Smooth muscle cell (in vitro differentiated cells): Measurements from ENCODE around the gene SHC2. TPM values are rescaled to one million over a fixed set of nuclear protein-coding genes. Genes with fewer than 3 reads are reported as not detected.

Experiments used
- DNase-seq: peaks from one replicate; lab custom pipeline; 2025; ENCODE audit not compliant: unreplicated experiment; lab: John Stamatoyannopoulos, UW
- H2AFZ ChIP-seq: fragments of 200-600 bp; sonication (generic); 2 replicates; pipeline ENCODE4 v1.6.0; 2016; ENCODE audit warnings: antibody characterized with exemption, low read depth, mild to moderate bottlenecking
- H3F3A ChIP-seq: fragments of 200-600 bp; sonication (generic); 2 replicates; pipeline ENCODE4 v1.6.0; 2017; ENCODE audit warnings: antibody characterized with exemption, low read depth
- H3K27ac ChIP-seq: fragments of 200-600 bp; sonication (generic); 2 replicates; pipeline ENCODE4 v1.5.1; 2016; ENCODE audit warnings: low read depth, mild to moderate bottlenecking
- H3K27me3 ChIP-seq: fragments of 200-600 bp; sonication (generic); 2 replicates; pipeline ENCODE4 v1.6.1; 2016; ENCODE audit warnings: low read depth, mild to moderate bottlenecking
- H3K36me3 ChIP-seq: fragments of 200-600 bp; sonication (generic); 2 replicates; pipeline ENCODE4 v1.5.1; 2016; ENCODE audit warnings: low read depth
- H3K4me1 ChIP-seq: fragments of 200-600 bp; sonication (generic); 2 replicates; pipeline ENCODE4 v1.5.1; 2016; ENCODE audit warnings: low read depth
- H3K4me2 ChIP-seq: fragments of 200-600 bp; sonication (generic); 2 replicates; pipeline ENCODE4 v1.6.0; 2016; ENCODE audit warnings: mild to moderate bottlenecking
- H3K4me3 ChIP-seq: fragments of 200-600 bp; sonication (generic); 2 replicates; pipeline ENCODE4 v1.5.1; 2016; ENCODE audit warnings: mild to moderate bottlenecking
- H3K79me2 ChIP-seq: fragments of 200-600 bp; sonication (generic); 2 replicates; pipeline ENCODE4 v1.6.0; 2016; ENCODE audit warnings: low read depth, mild to moderate bottlenecking
- H3K9ac ChIP-seq: fragments of 200-600 bp; sonication (generic); 2 replicates; pipeline ENCODE4 v1.6.0; 2016; ENCODE audit warnings: low read depth
- H3K9me3 ChIP-seq: fragments of 200-600 bp; sonication (generic); replicated peaks from 2 replicates; pipeline ENCODE4 v1.5.1; 2016; ENCODE audit warnings: low read depth
- H4K20me1 ChIP-seq: fragments of 200-600 bp; sonication (generic); 2 replicates; pipeline ENCODE4 v1.6.0; 2016; ENCODE audit warnings: low read depth
- WGBS: methylation state at CpG from one replicate; pipeline ENCODE4 v1.1.7; 2016; ENCODE audit warnings: low lambda C conversion rate; 5-methylcytosine and 5-hydroxymethylcytosine counted together
- polyA plus RNA-seq: library from polyadenylated mRNA; unstranded; fragments of >200 nt; fragmentation: Nextera tagmentation; extraction: Ambion mirVana; gene quantifications from 2 replicates; pipeline ENCODE4 v1.2.1, GENCODE V29; 2016
- total RNA-seq: library from RNA; depleted of rRNA; stranded (reverse); fragments of >200 nt; gene quantifications from 2 replicates; pipeline ENCODE4 v1.2.3, GENCODE V29; 2014
- TF ChIP-seq, protein P1 (sequence below): fragments of 200-600 bp; sonication (generic); IDR thresholded peaks from 2 replicates; pipeline ENCODE4 v1.5.1; 2017; ENCODE audit warnings: borderline replicate concordance, mild to moderate bottlenecking, antibody characterized with exemption; ENCODE audit not compliant: insufficient read depth, poor library complexity, severe bottlenecking

Gene SHC2
- total and polyA plus RNA-seq, 2 experiments from 2014 or later: 15.6 to 29.3 TPM

GRCh38 chr19:375395-376110 is 85.3 kb downstream of the SHC2 start:
- no peaks in the 10 kb centered on the region for H3K4me1 ChIP-seq
- H3F3A ChIP-seq: no peaks in the 10 kb centered on the region
- no peak overlapping the region for H3K4me3 ChIP-seq
- H3K4me2 ChIP-seq: no peak overlapping the region
- no peaks in the 10 kb centered on the region for H3K27me3 ChIP-seq
- no peaks in the 10 kb centered on the region for H3K36me3 ChIP-seq
- no peaks in the 10 kb centered on the region for H3K9me3 ChIP-seq
- 93% methylated on average over 42 of the region's 43 CpGs for WGBS
- no peak for DNase-seq
- H2AFZ ChIP-seq: no peak overlapping the region
- TF ChIP-seq, protein P1, sequence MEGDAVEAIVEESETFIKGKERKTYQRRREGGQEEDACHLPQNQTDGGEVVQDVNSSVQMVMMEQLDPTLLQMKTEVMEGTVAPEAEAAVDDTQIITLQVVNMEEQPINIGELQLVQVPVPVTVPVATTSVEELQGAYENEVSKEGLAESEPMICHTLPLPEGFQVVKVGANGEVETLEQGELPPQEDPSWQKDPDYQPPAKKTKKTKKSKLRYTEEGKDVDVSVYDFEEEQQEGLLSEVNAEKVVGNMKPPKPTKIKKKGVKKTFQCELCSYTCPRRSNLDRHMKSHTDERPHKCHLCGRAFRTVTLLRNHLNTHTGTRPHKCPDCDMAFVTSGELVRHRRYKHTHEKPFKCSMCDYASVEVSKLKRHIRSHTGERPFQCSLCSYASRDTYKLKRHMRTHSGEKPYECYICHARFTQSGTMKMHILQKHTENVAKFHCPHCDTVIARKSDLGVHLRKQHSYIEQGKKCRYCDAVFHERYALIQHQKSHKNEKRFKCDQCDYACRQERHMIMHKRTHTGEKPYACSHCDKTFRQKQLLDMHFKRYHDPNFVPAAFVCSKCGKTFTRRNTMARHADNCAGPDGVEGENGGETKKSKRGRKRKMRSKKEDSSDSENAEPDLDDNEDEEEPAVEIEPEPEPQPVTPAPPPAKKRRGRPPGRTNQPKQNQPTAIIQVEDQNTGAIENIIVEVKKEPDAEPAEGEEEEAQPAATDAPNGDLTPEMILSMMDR: no peak
- H3K27ac ChIP-seq: no peak overlapping the region
- H4K20me1 ChIP-seq: no peaks in the 10 kb centered on the region
- no peaks in the 10 kb centered on the region for H3K79me2 ChIP-seq
- no peak overlapping the region for H3K9ac ChIP-seq

DNA sequence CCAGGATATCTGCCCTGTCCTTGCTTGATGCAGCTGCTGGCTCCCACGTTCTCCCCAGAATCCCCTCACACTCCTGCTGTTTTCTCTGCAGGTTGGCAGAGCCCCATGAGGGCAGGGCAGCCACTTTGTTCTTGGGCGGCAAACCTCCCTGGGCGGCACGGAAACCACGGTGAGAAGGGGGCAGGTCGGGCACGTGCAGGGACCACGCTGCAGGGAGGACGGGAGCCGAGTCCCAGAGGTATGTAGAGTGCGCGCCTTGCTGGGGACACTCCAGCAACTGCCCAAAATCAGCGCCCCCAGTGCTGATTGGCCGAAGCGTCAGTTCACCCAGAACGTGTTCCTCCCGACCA is 86.0 kb downstream of the SHC2 start:
- no peak overlapping the region for H3K4me2 ChIP-seq
- no peaks in the 10 kb centered on the region for H3K36me3 ChIP-seq
- H2AFZ ChIP-seq: no peak overlapping the region

GRCh38 chr19:374183-374885 is 86.5 kb downstream of the SHC2 start:
- Histone ChIP-seq H3K4me2 (no peak overlapping the region), H2AFZ (no peak overlapping the region)

More for the DNA sequence above, 86.0 kb downstream of the SHC2 start:
- no peaks in the 10 kb centered on the region for H4K20me1 ChIP-seq
- no peaks in the 10 kb centered on the region for H3K27me3 ChIP-seq
- TF ChIP-seq, protein P1: no peak
- WGBS: 89% methylated on average over 17 of the region's 17 CpGs
- H3F3A ChIP-seq: no peaks in the 10 kb centered on the region
- DNase-seq: no peak
- no peaks in the 10 kb centered on the region for H3K4me1 ChIP-seq
- H3K27ac ChIP-seq: no peak overlapping the region
- no peaks in the 10 kb centered on the region for H3K9me3 ChIP-seq
- H3K9ac ChIP-seq: no peak overlapping the region
- no peaks in the 10 kb centered on the region for H3K79me2 ChIP-seq
- H3K4me3 ChIP-seq: no peak overlapping the region

More at GRCh38 chr19:374183-374885, 86.5 kb downstream of the SHC2 start:
- Histone ChIP-seq H3K4me1 (no peaks in the 10 kb centered on the region), H3K27ac (no peak overlapping the region), H3K9me3 (no peaks in the 10 kb centered on the region), H3K4me3 (no peak overlapping the region), H3K36me3 (no peaks in the 10 kb centered on the region), H3F3A (no peaks in the 10 kb centered on the region), H3K9ac (no peak overlapping the region), H4K20me1 (no peaks in the 10 kb centered on the region), H3K27me3 (no peaks in the 10 kb centered on the region), H3K79me2 (no peaks in the 10 kb centered on the region)
- 82% methylated on average over 23 of the region's 23 CpGs for WGBS
- no peak for DNase-seq
- TF ChIP-seq, protein P1: no peak
